ENCODE results near the gene NOVA2.

Gene NOVA2

DNA sequence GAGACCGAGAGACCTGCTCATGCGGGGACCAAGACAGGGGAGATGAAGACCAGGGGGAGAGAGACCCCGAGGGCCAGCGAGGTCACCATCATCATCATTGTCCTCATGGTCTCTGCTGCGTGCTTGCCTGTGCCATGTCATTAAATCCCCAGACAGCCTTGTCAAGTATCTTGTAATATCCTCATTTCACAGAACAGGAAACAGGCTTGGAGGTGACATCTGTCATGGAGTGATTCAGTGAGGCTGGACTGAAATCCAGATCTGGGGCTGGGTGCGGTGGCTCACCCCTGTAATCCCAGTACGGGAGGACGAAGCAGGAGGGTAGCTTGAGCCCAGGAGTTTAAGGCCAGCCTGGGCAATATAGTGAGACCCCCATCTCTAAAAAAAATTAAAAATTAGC lies 53.2 kb downstream of the NOVA2 start:
- Histone ChIP-seq H3K4me3 (ENCODE audit: low read depth, low read length, poor library complexity, severe bottlenecking) (no peak overlapping the region), H3K27ac (ENCODE audit: low read depth, low read length, poor library complexity, severe bottlenecking) (no peak overlapping the region), H3K4me1 (ENCODE audit: insufficient read depth, low read length, severe bottlenecking) (no peaks in the 10 kb centered on the region), H3K4me2 (ENCODE audit: low read length) (no peak overlapping the region), H3F3A (ENCODE audit: insufficient read depth, low read length) (no peaks in the 10 kb centered on the region), H3K9ac (ENCODE audit: low read length) (no peak overlapping the region), H3K9me3 (ENCODE audit: low read length) (no peaks in the 10 kb centered on the region), H3K79me2 (ENCODE audit: insufficient read depth, low read length) (no peaks in the 10 kb centered on the region), H3K27me3 (ENCODE audit: insufficient read depth, low read length) (0 out of 2 replicates have a peak, but pooled peaks cover 4% of the 10 kb centered on the region), H3K36me3 (ENCODE audit: insufficient read depth, low read length) (no peaks in the 10 kb centered on the region), H2AFZ (ENCODE audit: low read length) (no peak overlapping the region), H3K9me2 (ENCODE audit: low read depth, low read length) (no peaks in the 10 kb centered on the region), H4K20me1 (ENCODE audit: insufficient read depth, low read length) (no peaks in the 10 kb centered on the region)
- no peak for TF ChIP-seq CTCF (IDR thresholded peaks at IDR 0.05; ENCODE audit: low read length)
- no peak for TF ChIP-seq EZH2 (IDR thresholded peaks at IDR 0.05; ENCODE audit: borderline replicate concordance, low read length)

DNA sequence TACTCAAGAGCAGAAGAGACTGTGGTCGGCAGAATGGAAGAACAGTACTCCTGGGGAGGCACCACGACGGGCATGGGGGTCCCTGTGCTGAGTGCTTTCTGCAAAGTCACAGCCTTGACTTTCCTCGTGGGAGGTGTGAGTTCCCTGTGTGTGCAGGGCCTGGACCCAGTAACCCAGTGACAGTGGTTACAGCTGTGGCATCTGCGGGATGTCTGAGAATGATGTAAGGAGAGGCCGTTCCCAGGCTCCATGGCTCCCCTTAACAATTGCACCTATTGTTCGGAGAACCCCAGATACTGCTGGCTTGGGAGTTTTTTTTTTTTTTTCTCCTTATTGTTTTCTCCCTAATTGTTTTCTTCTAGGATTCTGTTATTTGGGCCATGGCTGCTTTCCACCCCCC lies 54.0 kb downstream of the NOVA2 start:
- Histone ChIP-seq H3K79me2 (ENCODE audit: insufficient read depth, low read length) (no peaks in the 10 kb centered on the region), H4K20me1 (ENCODE audit: insufficient read depth, low read length) (no peaks in the 10 kb centered on the region), H3K4me1 (ENCODE audit: insufficient read depth, low read length, severe bottlenecking) (no peaks in the 10 kb centered on the region), H3K27ac (ENCODE audit: low read depth, low read length, poor library complexity, severe bottlenecking) (no peak overlapping the region), H3K9ac (ENCODE audit: low read length) (no peak overlapping the region), H3K36me3 (ENCODE audit: insufficient read depth, low read length) (no peaks in the 10 kb centered on the region), H3F3A (ENCODE audit: insufficient read depth, low read length) (no peaks in the 10 kb centered on the region), H2AFZ (ENCODE audit: low read length) (no peak overlapping the region), H3K9me3 (ENCODE audit: low read length) (no peaks in the 10 kb centered on the region), H3K4me2 (ENCODE audit: low read length) (no peak overlapping the region), H3K4me3 (ENCODE audit: low read depth, low read length, poor library complexity, severe bottlenecking) (no peak overlapping the region), H3K9me2 (ENCODE audit: low read depth, low read length) (no peaks in the 10 kb centered on the region), H3K27me3 (ENCODE audit: insufficient read depth, low read length) (0 out of 2 replicates have a peak, but pooled peaks cover 4% of the 10 kb centered on the region)
- TF ChIP-seq CTCF (IDR thresholded peaks at IDR 0.05; ENCODE audit: low read length) (no peak), EZH2 (IDR thresholded peaks at IDR 0.05; ENCODE audit: borderline replicate concordance, low read length) (no peak)

- H2AFZ ChIP-seq (ENCODE audit: low read length) = no peak overlapping the region
- H3K4me3 ChIP-seq (ENCODE audit: low read depth, low read length, poor library complexity, severe bottlenecking) = no peak overlapping the region
- no peaks in the 10 kb centered on the region for H4K20me1 ChIP-seq (ENCODE audit: insufficient read depth, low read length)
- TF ChIP-seq CTCF (IDR thresholded peaks at IDR 0.05; ENCODE audit: low read length) (no peak), EZH2 (IDR thresholded peaks at IDR 0.05; ENCODE audit: borderline replicate concordance, low read length) (no peak)
- H3K27ac ChIP-seq (ENCODE audit: low read depth, low read length, poor library complexity, severe bottlenecking) = no peak overlapping the region
- H3K9me2 ChIP-seq (ENCODE audit: low read depth, low read length) = no peaks in the 10 kb centered on the region
- no peaks in the 10 kb centered on the region for H3K79me2 ChIP-seq (ENCODE audit: insufficient read depth, low read length)
- H3K4me2 ChIP-seq (ENCODE audit: low read length) = no peak overlapping the region
- H3F3A ChIP-seq (ENCODE audit: insufficient read depth, low read length) = no peaks in the 10 kb centered on the region
- H3K4me1 ChIP-seq (ENCODE audit: insufficient read depth, low read length, severe bottlenecking) = no peaks in the 10 kb centered on the region
- no peak overlapping the region for H3K9ac ChIP-seq (ENCODE audit: low read length)
- H3K27me3 ChIP-seq (ENCODE audit: insufficient read depth, low read length) = peaks cover 4% of the 10 kb centered on the region; the same call in 1 of the 2 replicates
- no peaks in the 10 kb centered on the region for H3K9me3 ChIP-seq (ENCODE audit: low read length)
- H3K36me3 ChIP-seq (ENCODE audit: insufficient read depth, low read length) = no peaks in the 10 kb centered on the region
Observed at GRCh38 chr19:45918721-45919120, 54.9 kb downstream of the NOVA2 start.

Data from OCI-LY1 (cell line).